Measurements from ENCODE around the gene ARHGAP15. TPM values are rescaled to one million over a fixed set of nuclear protein-coding genes. Genes with fewer than 3 reads are reported as not detected.
A peak's percentile ranks its signal among the peaks of the same experiment; 100 is the strongest.

The ARHGAP15 gene
- total and polyA plus RNA-seq, 2 donors (not counting 1 experiment from before 2014, with no cell fraction given): 0.07 TPM; not detected in 1

DNA sequence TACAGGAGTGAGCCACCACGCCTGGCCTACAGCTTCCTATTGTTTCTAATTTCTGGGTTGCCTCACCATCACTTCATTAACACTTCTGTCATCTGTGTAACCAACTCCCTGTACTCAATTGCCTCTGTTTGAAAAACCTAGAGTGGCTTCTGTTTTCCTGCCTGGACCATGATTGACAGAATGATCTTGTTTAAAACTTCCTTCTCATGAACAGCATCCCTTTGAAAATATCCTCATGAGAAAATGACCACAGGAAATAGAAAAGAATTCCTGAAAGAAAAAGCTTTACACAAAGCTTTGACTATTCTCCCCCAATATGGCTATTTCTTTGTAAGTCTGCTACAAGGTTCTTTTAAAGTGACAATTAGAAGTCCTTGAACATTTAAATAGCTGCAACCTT lies 672.3 kb downstream of the ARHGAP15 start:
- H2AFZ ChIP-seq (ENCODE audit: low read length): no peak overlapping the region
- DNase-seq (ENCODE audit: low read depth in 2 of 2): no peak
- H3K9ac ChIP-seq (ENCODE audit: insufficient read depth, low read length): no peak overlapping the region
- no peaks in the 10 kb centered on the region for H3K79me2 ChIP-seq (ENCODE audit: control insufficient read depth, insufficient read depth, low read length)
- H3K4me1 ChIP-seq (ENCODE audit: control insufficient read depth, extremely low read depth, insufficient read depth, low read length): peaks cover 16% of the 10 kb centered on the region
- TF ChIP-seq EZH2 (IDR thresholded peaks at IDR 0.05; ENCODE audit: low read length, missing control alignments): no peak
- TF ChIP-seq, protein P1, sequence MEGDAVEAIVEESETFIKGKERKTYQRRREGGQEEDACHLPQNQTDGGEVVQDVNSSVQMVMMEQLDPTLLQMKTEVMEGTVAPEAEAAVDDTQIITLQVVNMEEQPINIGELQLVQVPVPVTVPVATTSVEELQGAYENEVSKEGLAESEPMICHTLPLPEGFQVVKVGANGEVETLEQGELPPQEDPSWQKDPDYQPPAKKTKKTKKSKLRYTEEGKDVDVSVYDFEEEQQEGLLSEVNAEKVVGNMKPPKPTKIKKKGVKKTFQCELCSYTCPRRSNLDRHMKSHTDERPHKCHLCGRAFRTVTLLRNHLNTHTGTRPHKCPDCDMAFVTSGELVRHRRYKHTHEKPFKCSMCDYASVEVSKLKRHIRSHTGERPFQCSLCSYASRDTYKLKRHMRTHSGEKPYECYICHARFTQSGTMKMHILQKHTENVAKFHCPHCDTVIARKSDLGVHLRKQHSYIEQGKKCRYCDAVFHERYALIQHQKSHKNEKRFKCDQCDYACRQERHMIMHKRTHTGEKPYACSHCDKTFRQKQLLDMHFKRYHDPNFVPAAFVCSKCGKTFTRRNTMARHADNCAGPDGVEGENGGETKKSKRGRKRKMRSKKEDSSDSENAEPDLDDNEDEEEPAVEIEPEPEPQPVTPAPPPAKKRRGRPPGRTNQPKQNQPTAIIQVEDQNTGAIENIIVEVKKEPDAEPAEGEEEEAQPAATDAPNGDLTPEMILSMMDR (conservative IDR thresholded peaks at IDR 0.05 in 1 of 2, IDR thresholded peaks at IDR 0.05 in 1 of 2; ENCODE audit: low read depth in 1 of 2, low read length in 2 of 2): no peak
- peak overlapping the region; percentile 15 for H3K4me2 ChIP-seq (ENCODE audit: extremely low read depth, insufficient read depth, low read length)
- H3K27ac ChIP-seq (ENCODE audit: insufficient read depth, low read length): peak overlapping the region; percentile 8
- no peaks in the 10 kb centered on the region for H3K27me3 ChIP-seq (ENCODE audit: control insufficient read depth, insufficient read depth, low read length)
- H3K4me3 ChIP-seq (replicated peaks in 1 of 4; ENCODE audit: control extremely low read depth in 1 of 4, insufficient read depth in 1 of 4, low read depth in 3 of 4, low read length in 4 of 4): no peak overlapping the region
- no peaks in the 10 kb centered on the region for H4K20me1 ChIP-seq (ENCODE audit: control insufficient read depth, extremely low read depth, insufficient read depth, low read length)
- no peaks in the 10 kb centered on the region for H3K9me3 ChIP-seq (ENCODE audit: control insufficient read depth, insufficient read depth, low read depth, low read length)
- H3K36me3 ChIP-seq (ENCODE audit: control insufficient read depth, insufficient read depth, low read length): no peaks in the 10 kb centered on the region

DNA sequence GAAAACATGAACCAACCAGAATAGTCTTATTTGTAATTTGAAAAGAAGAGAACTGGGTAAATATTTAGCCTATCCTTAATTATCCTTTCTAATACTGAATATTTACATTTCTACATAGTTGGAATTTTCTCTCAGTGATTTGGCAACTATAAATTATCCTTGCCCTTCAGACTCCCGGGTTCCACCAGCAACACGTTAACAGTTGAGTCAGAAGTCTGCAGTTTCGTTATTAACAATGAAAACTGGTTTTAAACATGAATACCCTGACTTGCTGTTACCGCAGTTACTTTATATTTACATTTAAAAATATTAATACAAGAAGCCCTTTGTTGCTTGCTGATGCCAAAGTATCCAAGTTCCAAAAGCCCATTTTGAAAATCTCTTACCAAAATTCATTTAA lies 673.0 kb downstream of the ARHGAP15 start:
- DNase-seq (ENCODE audit: low read depth in 2 of 2): peak; percentile 68 to 79
- H2AFZ ChIP-seq (ENCODE audit: low read length): no peak overlapping the region
- no peaks in the 10 kb centered on the region for H3K27me3 ChIP-seq (ENCODE audit: control insufficient read depth, insufficient read depth, low read length)
- no peaks in the 10 kb centered on the region for H3K9me3 ChIP-seq (ENCODE audit: control insufficient read depth, insufficient read depth, low read depth, low read length)
- peak overlapping the region; percentile 80 for H3K27ac ChIP-seq (ENCODE audit: insufficient read depth, low read length)
- H4K20me1 ChIP-seq (ENCODE audit: control insufficient read depth, extremely low read depth, insufficient read depth, low read length): no peaks in the 10 kb centered on the region
- H3K4me2 ChIP-seq (ENCODE audit: extremely low read depth, insufficient read depth, low read length): peak overlapping the region; percentile 66
- H3K4me1 ChIP-seq (ENCODE audit: control insufficient read depth, extremely low read depth, insufficient read depth, low read length): peaks cover 16% of the 10 kb centered on the region
- no peak overlapping the region for H3K4me3 ChIP-seq (replicated peaks in 1 of 4; ENCODE audit: control extremely low read depth in 1 of 4, insufficient read depth in 1 of 4, low read depth in 3 of 4, low read length in 4 of 4)
- H3K36me3 ChIP-seq (ENCODE audit: control insufficient read depth, insufficient read depth, low read length): no peaks in the 10 kb centered on the region
- no peak overlapping the region for H3K9ac ChIP-seq (ENCODE audit: insufficient read depth, low read length)
- no peak for TF ChIP-seq EZH2 (IDR thresholded peaks at IDR 0.05; ENCODE audit: low read length, missing control alignments)
- TF ChIP-seq, protein P1 (conservative IDR thresholded peaks at IDR 0.05 in 1 of 2, IDR thresholded peaks at IDR 0.05 in 1 of 2; ENCODE audit: low read depth in 1 of 2, low read length in 2 of 2): no peak
- H3K79me2 ChIP-seq (ENCODE audit: control insufficient read depth, insufficient read depth, low read length): no peaks in the 10 kb centered on the region

DNA sequence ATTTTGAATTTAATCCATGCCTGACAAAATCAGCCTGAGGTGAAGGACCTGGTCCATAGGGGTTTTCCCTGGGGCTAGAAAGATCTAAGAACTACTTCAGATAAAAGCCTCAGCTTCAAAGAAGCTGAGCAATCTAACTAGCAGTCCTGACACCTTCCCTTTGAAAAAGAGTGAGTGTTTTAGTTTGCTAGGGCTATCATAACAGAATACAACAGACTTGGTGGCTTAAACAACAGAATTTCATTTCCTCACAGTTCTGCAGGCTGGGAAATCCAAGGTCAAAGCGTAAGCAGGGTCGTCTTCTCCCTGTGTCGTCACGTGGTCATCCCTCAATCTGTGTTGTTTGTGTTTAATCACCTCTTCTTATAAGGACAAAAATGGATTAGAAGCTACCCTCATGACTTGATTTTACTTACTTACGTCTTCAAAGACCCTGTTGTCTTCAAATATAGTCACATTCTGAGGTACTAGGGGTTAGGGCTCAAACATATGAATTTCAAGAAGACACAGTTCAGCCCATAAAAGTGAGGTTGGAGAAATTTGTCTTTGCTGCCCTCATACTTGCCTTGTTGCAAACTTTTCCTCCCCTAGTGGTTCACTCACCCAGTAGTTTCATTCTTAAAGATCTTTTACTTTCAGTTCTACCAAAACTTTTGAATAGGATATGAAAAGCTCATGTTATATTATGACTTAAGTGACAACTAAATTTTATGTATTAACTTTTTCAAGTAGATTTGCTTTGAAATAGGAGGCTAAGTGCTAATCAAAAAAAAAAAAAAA lies 673.8 kb downstream of the ARHGAP15 start:
- Histone ChIP-seq H4K20me1 (ENCODE audit: control insufficient read depth, extremely low read depth, insufficient read depth, low read length) (no peaks in the 10 kb centered on the region), H2AFZ (ENCODE audit: low read length) (peak overlapping the region; percentile 27), H3K9me3 (ENCODE audit: control insufficient read depth, insufficient read depth, low read depth, low read length) (no peaks in the 10 kb centered on the region), H3K36me3 (ENCODE audit: control insufficient read depth, insufficient read depth, low read length) (no peaks in the 10 kb centered on the region), H3K27me3 (ENCODE audit: control insufficient read depth, insufficient read depth, low read length) (no peaks in the 10 kb centered on the region), H3K4me1 (ENCODE audit: control insufficient read depth, extremely low read depth, insufficient read depth, low read length) (peaks cover 19% of the 10 kb centered on the region), H3K4me2 (ENCODE audit: extremely low read depth, insufficient read depth, low read length) (peak overlapping the region; percentile 18), H3K27ac (ENCODE audit: insufficient read depth, low read length) (peak overlapping the region; percentile 80), H3K9ac (ENCODE audit: insufficient read depth, low read length) (no peak overlapping the region), H3K4me3 (replicated peaks in 1 of 4; ENCODE audit: control extremely low read depth in 1 of 4, insufficient read depth in 1 of 4, low read depth in 3 of 4, low read length in 4 of 4) (no peak overlapping the region), H3K79me2 (ENCODE audit: control insufficient read depth, insufficient read depth, low read length) (no peaks in the 10 kb centered on the region)
- DNase-seq (ENCODE audit: low read depth in 2 of 2): peak in 1 of 2 donors; percentile 11
- TF ChIP-seq, protein P1 (conservative IDR thresholded peaks at IDR 0.05 in 1 of 2, IDR thresholded peaks at IDR 0.05 in 1 of 2; ENCODE audit: low read depth in 1 of 2, low read length in 2 of 2): no peak
- TF ChIP-seq EZH2 (IDR thresholded peaks at IDR 0.05; ENCODE audit: low read length, missing control alignments): no peak

All from fibroblast of lung (primary cell).